ENCODE measurements around the gene SKAP1. TPM values are rescaled to one million over a fixed set of nuclear protein-coding genes. Genes with fewer than 3 reads are reported as not detected.
"Not testable (repeated sequence)": the region's sequence is repeated elsewhere in the genome, so short reads cannot be mapped to it uniquely, and the experiment has no call there.

SKAP1 gene
- total RNA-seq, 1 donor from 2014 or later = 25.3 TPM

GRCh38 chr17:48253975-48254374 is 176.0 kb downstream of the SKAP1 start:
- no peak for TF ChIP-seq CTCF (IDR thresholded peaks at IDR 0.05)
- H3K4me1 Mint-ChIP-seq = no peaks in the 10 kb centered on the region
- DNase-seq (no peak), ATAC-seq (ENCODE audit: low read depth) (no peak)
- no peak overlapping the region for H3K27ac Mint-ChIP-seq
- H3K36me3 Mint-ChIP-seq (ENCODE audit: low read depth) = peaks cover 4% of the 10 kb centered on the region
- POLR2A ChIA-PET = interaction anchor here (0.6 kb wide), 1 partner anchor 98 kb away, joined by 3 read pairs; no protein-coding TSS in a partner anchor
- intact Hi-C loops (cut with micrococcal nuclease) = no loop called here
- CTCF ChIA-PET = no interaction called here
- no peak overlapping the region for H3K4me3 Mint-ChIP-seq
- H3K27me3 Mint-ChIP-seq = no peaks in the 10 kb centered on the region
- no peaks in the 10 kb centered on the region for H3K9me3 Mint-ChIP-seq

GRCh38 chr17:48251950-48252349 is 178.1 kb downstream of the SKAP1 start:
- H3K4me3 Mint-ChIP-seq = no peak overlapping the region
- H3K27me3 Mint-ChIP-seq = no peaks in the 10 kb centered on the region
- intact Hi-C loops (cut with micrococcal nuclease) = no loop called here

GRCh38 chr17:48250949-48251348 is 179.1 kb downstream of the SKAP1 start:
- intact Hi-C loops (cut with micrococcal nuclease) = no loop called here
- peaks cover 2% of the 10 kb centered on the region for H3K36me3 Mint-ChIP-seq (ENCODE audit: low read depth)
- no peaks in the 10 kb centered on the region for H3K27me3 Mint-ChIP-seq
- no peaks in the 10 kb centered on the region for H3K4me1 Mint-ChIP-seq
- H3K27ac Mint-ChIP-seq = no peak overlapping the region
- H3K4me3 Mint-ChIP-seq = no peak overlapping the region
- POLR2A ChIA-PET = interaction anchor here (0.6 kb wide), 1 partner anchor 1779 kb away, joined by 4 read pairs; no protein-coding TSS in a partner anchor
- no peak for TF ChIP-seq CTCF (IDR thresholded peaks at IDR 0.05)
- CTCF ChIA-PET = interaction anchor here (1.1 kb wide), 1 partner anchor 12 kb away, joined by 3 read pairs; no protein-coding TSS in a partner anchor
- DNase-seq (no peak), ATAC-seq (ENCODE audit: low read depth) (no peak)
- H3K9me3 Mint-ChIP-seq = no peaks in the 10 kb centered on the region

More at GRCh38 chr17:48251950-48252349, 178.1 kb downstream of the SKAP1 start:
- DNase-seq = no peak
- no peak for TF ChIP-seq CTCF (IDR thresholded peaks at IDR 0.05)
- ChIA-PET POLR2A (no interaction called here), CTCF (no interaction called here)
- no peak for ATAC-seq (ENCODE audit: low read depth)
- Mint-ChIP-seq H3K9me3 (no peaks in the 10 kb centered on the region), H3K27ac (no peak overlapping the region), H3K36me3 (ENCODE audit: low read depth) (peaks cover 2% of the 10 kb centered on the region), H3K4me1 (no peaks in the 10 kb centered on the region)

GRCh38 chr17:48250059-48250458 is 180.0 kb downstream of the SKAP1 start:
- H3K27ac Mint-ChIP-seq; intact Hi-C loops (cut with micrococcal nuclease); ATAC-seq (ENCODE audit: low read depth); H3K4me1 Mint-ChIP-seq; POLR2A ChIA-PET; DNase-seq; H3K9me3 Mint-ChIP-seq; H3K4me3 Mint-ChIP-seq; H3K36me3 Mint-ChIP-seq (ENCODE audit: low read depth); H3K27me3 Mint-ChIP-seq: not testable (repeated sequence)
- CTCF ChIA-PET = interaction anchor here (1.1 kb wide), 1 partner anchor 13 kb away, joined by 3 read pairs; no protein-coding TSS in a partner anchor

- ATAC-seq (ENCODE audit: low read depth) (no peak), DNase-seq (no peak)
- Mint-ChIP-seq H3K4me3 (no peak overlapping the region), H3K27me3 (no peaks in the 10 kb centered on the region), H3K36me3 (ENCODE audit: low read depth) (peaks cover 2% of the 10 kb centered on the region), H3K27ac (no peak overlapping the region), H3K9me3 (no peaks in the 10 kb centered on the region), H3K4me1 (peaks cover 15% of the 10 kb centered on the region)
- ChIA-PET POLR2A (no interaction called here), CTCF (no interaction called here)
- TF ChIP-seq CTCF (IDR thresholded peaks at IDR 0.05) = no peak
- intact Hi-C loops (cut with micrococcal nuclease) = no loop called here
Measured at GRCh38 chr17:48247603-48248002, 182.4 kb downstream of the SKAP1 start.

DNA sequence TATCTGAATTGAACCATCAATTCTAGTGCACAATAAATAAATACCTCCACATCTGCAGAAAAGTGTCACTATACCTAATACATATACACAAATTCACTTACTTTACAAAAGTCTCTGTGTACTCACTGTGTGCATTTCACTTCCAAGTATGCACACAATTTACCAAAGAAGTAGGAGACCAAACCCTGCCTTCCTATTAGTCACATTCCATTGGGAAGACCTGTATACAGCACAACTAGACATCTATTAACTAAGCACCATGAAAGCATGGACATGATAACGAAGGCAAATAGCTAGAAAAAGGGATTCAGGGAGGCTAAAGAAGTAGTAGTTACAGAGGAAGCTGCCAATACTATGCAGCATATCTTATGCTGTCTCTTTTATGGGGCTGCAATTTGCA is 183.0 kb downstream of the SKAP1 start:
- Mint-ChIP-seq H3K27ac (no peak overlapping the region), H3K4me1 (peaks cover 15% of the 10 kb centered on the region), H3K9me3 (no peaks in the 10 kb centered on the region), H3K36me3 (ENCODE audit: low read depth) (no peaks in the 10 kb centered on the region), H3K4me3 (no peak overlapping the region), H3K27me3 (no peaks in the 10 kb centered on the region)
- ChIA-PET CTCF (interaction anchor here (1.0 kb wide), 1 partner anchor 88 kb away, joined by 3 read pairs; no protein-coding TSS in a partner anchor), POLR2A (no interaction called here)
- TF ChIP-seq CTCF (IDR thresholded peaks at IDR 0.05) = no peak
- ATAC-seq (ENCODE audit: low read depth) = no peak
- DNase-seq = no peak
- intact Hi-C loops (cut with micrococcal nuclease) = no loop called here
